HG03135 (cell line): ENCODE data around the gene ABCF1.

Experiments used
- ATAC-seq: cut with Tn5 transposase; IDR thresholded peaks from one replicate; pipeline ENCODE4 v1.9.1; 2021; ENCODE audit warnings: mild to moderate bottlenecking, moderate library complexity; ENCODE audit not compliant: unreplicated experiment

The ABCF1 gene

DNA sequence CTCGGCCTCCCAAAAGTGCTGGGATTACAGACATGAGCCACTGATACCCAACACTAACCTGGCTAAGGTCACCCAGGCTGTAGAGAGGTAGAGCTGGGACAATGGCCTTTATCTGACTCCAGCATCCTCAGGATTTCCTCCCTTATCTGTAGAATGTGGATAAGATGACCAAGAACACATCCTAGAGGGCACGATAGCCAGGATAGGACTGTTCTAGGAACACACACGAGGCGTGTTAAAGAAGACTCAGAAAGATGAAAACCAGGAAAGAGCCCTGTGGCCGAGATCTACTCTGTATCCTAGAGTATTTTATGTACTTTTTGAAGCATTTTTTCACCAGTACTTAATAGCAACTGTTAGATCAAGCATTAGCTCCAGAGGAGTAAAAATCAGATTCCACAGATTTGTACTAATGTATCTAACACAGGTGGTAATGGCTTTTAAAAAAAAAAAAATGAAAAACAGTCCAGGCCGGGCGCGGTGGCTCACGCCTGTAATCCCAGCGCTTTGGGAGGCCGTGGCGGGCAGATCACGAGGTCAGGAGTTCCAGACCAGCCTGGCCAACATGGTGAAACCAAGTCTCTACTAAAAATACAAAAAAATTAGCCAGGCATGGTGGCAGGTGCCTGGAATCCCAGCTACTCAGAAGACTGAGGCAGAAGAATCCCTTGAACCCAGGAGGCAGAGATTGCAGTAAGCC is 28.5 kb downstream of the ABCF1 start:
- ATAC-seq: no peak

DNA sequence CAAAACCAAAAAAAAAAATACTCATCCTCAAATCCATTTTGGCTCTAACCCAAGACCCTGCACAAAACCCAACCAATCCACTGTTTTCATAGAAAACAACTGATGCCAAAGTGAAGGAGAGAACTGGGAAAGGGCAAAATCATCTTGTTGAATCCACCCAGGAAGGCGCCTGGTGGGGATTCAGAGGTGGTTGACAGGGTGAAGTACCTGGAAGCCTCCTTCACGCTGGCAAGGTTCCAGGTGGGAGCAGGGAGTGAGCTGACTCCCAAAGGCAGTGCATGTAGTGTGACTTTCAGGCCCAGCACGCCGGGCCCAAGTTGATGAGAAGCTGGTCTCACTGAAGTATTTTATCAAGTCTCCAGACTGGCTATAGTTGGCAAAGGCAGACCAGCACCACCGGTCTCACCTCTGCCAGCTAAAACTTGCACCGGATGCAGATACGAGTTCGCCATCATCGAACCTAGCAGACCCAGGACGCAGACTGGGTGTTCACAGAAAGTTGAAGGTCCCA is 29.3 kb downstream of the ABCF1 start:
- no peak for ATAC-seq

DNA sequence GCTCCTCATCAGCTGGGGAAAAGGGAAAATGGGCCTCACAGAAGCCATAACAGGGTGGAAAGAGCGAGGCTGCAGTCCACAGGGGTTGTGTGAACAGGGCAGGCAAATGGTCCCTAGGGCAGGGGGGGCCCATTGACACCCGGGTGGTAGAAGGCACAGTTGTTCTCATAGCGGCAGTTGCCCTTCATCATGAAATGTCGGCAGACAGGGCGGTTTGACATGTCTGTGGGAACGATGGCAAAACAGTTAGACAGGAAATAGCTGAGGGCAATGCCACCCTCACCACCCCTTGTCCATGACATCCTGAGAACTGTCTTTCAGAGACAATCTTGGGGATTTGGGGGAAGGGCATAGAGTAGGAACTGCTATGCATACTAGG is 30.2 kb downstream of the ABCF1 start:
- no peak for ATAC-seq

DNA sequence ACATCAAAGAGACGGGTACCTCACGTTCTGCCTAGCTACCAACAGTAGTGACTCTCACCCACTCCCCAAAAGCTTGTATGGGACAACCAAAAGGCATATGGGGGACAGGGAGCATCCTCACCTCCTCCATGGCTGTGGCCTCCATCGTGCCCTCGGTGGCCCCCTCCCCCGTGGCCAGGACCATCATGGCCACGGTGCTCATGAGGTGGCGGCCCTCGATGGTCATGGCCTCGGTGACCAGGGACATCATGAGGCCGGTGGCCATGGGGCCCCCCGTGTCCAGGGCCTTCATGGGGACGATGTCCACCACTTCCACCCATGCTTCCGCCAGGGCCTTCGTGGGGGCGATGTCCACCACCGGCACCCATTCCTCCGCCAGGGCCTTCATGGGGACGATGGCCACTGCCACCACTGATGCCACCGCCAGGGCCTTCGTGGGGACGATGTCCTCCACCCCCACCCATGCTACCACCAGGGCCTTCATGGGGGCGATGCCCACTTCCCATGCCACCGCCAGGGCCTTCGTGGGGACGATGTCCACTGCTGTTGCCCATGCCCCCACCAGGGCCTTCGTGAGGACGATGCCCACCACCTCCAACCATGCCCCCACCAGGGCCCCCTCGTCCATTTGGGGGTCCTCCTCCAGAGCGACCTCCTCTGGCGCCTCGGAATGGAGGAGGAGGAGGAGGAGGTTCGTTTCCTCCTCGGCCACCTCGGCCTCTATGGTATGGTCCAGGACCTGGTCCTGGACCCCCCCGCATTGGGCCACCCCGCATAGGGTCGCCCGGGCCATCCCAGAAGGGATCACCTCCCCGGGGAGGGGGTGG is 30.8 kb downstream of the ABCF1 start:
- no peak for ATAC-seq

DNA sequence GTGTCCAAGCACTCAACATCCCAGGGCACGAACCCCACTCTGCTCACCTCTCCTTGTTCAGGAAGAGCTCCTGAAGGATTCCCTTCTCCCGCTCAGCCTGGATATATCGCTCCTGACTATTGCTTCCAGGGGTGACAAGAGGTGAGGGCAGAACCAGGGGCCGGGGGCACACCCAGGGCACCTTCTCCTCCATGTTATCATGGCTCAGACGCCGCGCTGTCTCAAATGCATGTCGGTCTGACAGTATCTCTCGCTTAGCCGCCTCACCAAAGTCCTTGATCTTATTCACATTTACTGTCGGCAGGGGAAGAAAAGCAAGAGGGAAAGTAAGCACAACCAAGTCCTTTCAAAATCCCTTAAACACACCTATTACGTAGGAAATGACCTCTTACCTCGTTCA is 32.7 kb downstream of the ABCF1 start:
- no peak for ATAC-seq

DNA sequence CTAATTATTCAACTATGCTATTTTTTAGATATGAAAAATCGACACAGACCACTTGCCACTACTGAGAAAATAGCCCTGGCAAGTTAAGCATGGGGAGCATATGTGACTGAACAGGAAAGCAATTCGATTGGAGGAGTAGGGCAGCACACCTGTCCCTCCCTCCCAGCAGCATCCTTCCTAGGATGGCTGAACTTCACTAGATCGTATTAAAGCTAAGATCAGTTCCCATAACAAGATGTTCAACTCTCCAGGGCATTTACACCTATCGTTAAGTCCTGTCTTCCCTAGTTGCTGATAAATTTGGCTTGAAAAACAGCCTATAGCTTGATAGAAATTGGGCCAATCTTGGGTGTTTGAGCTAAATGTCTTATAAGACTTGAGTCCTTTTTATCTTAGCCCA is 38.8 kb downstream of the ABCF1 start:
- ATAC-seq: no peak

DNA sequence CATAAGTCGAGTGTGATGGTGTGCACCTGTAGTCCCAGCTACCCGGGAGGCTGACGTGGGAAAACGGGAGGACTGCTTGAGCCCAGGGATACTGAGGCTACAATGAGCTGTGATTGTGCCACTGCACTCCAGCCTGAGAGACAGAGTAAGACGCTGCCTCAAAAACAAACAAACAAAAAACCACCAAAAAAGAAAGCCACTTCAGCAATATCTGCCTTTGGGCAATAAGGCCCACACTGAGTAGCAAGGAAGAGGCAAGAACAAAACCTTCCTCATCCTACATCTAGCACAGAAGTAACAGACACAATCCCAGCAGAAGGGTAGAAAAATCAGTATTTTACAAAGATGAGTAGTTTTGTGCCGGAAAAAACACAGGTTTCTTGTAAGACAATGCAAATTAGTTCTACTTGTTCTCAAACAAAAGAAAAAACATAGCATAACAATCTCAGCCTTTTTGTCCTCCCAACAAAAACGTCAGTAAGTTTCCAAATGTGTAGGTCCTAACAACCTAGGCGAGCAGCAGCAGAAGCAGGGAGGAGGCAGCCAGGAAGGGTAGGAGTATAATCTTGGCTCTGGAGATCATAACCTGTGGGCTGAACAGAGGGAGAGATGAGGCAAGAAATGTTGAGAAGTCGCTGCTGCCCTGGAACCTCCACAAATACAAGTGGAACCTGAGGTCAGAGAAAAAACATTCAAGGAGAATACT is 40.1 kb downstream of the ABCF1 start:
- ATAC-seq: no peak

DNA sequence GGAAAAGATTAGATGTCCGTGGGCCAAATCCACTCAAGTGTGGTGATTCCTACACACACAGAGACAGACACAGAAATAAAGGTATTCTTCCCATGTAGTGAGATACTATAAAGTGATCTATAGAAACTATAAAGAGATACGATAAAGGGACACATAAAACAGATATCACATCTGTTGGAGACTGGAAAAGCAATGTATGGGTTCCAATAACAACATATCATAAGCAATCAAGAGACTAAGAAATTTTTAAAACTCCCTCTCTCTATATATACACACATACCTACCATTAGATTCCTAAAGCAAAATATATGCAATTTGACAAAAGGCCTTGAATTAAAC is 40.6 kb downstream of the ABCF1 start:
- ATAC-seq: no peak

DNA sequence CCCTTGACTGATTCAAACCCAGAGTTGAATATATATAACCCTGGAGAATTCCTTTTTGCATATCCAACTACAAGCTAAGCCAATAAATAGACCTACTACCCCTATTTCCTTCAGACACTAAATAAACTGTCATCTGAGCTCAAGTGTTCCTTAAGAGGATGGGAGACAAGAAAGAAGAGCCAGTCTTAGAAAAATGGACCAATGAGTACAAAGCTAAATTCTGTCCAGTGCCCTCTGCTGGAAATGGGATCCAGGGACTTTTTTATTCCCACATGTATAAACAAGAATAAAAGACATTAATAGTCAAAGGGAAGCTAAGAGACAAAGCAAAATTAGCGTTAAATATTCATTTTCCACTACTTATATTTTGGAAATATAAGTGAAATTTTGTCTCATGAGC is 41.0 kb downstream of the ABCF1 start:
- ATAC-seq: no peak

DNA sequence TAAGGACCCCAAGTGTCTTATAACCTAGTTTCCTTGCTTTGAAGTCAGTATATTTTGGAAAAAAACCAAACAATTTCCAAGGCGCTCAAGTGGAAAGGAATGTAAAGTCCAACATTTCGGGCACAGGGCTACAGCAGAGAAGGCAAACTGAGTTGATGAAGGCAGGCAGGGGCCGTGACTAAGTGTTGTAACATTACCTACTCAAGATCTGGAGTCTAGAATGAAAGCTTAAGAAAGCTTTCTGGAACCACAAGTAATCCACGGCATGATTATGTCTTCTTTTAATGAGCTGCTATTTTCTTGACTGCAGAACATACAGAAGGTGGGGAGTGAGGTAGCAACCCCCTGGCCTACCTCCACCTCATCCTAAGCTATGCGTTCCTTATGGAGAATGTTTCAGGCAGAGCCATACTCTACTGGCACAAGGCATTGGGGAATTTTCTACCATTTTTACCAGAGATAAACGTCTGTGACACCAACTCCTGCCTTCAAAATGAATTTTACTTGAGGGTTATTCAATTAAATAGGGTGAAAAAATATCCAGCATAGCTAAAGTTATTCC is 41.5 kb downstream of the ABCF1 start:
- ATAC-seq: no peak

DNA sequence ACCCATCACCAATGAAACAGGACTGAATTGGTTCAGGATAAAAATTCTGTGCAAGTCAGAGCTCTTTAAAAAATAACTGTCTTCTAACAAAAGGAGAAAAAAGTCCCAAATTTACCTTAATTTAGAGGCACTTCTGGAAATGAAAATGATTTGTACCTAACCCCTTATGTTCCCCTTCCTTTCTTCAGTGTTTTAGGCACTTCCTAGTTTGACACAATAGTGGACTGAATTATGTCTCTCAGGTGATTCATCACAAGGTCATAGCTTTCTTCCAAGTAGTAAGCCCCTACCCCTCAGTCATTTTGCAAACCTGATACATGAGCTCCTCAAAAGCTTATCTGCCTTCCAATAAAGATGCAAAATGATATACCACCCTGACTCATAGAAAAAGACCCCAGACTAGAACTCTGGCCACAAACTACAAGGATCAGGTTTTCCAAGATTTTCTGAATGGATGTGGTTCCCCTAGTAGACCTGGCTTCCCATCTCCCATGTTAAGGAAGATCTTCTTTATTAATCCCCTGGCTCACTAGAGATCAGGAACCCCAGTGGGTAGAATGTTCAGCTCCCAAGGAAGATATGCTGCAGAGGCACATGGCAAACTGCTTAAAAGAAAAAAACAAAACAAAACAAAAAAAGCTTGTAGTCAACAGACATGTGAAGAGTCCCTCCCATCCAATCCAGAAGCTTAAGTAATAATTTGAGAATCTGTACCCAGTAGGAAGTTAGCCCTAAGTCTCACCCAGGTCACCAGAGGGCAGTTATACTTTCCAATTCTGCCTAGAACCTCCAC is 42.2 kb downstream of the ABCF1 start:
- no peak for ATAC-seq

DNA sequence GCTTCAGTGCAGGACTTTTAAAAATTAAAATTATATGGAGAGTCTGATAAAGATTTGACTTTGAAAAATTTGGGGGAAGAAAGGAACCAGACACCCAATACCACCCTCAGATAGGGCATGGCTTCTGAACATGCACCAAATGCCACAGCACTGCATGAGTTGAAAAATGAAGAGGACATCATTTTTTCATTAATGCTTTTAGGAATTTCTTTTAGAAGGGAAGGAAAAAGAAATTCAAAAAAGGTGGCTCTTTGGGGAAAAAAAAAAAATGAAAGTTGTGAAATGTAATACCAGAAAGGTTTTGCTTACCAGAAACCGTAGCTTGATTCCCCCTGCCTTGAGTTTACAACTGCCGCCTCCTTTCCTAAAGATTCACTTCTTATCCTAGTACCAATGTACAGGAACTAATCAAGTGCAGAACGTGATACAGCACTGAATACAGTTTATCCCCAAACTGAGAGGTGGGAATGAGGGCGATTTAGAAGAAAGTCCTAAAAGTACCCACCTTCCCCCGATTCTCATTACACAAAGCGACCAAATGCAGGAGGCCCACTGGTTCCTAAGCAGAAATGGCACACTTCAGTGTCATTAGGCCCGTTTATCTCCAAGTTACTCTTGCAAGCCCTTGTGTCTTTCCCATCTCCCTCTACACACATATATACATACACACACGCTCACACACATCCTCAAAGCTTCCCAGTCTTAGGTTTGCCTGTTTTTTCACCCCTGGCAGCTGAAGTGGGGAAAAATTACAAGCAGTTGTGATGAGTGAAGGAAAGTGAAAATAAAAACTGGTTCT is 43.0 kb downstream of the ABCF1 start:
- ATAC-seq: no peak

DNA sequence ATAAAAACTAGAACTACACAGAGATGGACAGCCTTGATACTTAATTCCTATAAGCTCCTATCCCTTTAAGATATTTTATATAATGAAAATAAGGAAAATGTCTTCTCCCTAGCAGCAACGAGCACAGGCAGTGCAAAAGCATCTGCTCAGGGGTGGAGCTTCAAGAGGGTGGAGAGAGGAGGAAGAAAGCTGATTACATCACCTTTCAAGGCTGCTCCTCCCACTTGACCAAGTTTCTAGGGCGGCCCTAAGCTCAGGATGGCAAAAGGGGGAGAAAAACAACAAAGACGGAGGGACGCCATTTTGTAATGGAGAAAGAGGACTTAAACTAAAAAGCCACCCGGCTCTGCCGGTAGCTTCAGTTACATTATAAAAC is 43.6 kb downstream of the ABCF1 start:
- ATAC-seq: peak; percentile 37

DNA sequence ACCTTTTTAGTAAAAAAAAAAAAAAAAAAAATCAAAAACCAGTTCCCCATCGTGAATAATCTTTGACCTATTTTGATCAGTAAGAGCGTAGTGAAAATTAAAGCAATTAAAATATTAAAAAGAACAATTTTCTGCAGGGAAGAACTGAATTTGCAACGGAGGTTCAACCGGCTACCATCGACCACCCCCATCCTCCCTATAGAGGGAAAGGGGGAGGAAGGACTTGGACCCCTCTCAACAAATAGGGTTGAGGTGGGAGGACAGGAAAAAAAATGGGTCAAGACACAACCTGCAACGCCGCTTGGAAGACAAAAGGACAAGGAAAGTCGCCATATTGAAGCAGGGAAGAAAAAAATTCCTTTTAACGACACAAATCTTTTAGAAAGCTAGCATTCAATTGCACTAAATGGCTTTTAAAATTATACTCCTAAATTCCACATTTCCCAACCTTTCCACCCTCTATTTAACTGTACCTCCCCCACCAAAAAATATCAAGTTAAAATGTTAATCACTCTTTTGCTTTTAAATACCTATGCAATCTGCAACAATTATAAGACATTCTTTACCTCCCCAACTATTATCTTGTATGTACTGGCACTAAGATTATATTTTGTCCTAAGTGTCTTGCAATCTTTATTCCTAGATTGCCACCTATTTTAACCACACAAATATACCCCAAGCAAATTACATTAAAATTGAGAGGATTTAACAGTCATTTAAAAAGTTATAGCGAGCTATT is 44.1 kb downstream of the ABCF1 start:
- no peak for ATAC-seq

DNA sequence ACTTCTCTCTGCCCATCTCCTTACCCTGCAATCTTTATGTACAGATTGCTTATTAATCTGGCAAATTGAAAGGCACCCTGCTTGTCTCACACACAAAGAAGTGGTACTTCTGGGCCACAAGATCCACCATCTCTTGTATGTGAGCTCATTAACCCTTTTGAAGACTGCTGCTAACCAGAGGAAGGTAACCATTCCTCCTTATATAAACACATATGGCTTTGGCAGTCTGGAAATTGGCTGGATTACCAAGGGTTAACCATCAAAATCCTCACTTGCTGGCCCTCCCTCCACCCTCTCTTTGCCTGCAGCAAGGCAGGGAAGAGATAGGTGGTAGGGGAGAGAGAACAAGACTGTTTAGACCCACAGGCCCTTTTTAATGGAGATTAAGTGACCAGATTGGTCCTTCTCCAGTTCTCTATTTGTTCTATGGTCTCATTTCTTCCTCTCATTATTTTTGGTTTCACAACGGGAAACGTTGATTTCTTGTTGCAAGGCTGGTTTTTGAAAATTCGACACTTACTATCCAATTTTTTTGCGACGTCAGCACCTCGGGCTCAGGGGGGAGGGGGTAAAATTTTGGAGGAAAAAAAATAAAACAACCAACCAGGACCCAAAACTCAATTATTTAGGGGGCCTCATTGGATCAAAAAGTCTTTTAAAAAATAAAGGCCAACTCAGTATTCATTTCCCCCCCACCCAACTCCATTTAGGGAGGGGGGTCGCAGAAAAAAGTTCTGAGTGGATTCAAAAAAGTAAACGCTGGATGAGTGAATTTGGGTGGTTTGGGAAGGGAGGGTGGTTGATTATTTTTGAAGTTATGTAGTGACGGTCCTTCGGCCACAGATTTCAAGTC is 44.9 kb downstream of the ABCF1 start:
- ATAC-seq: no peak

DNA sequence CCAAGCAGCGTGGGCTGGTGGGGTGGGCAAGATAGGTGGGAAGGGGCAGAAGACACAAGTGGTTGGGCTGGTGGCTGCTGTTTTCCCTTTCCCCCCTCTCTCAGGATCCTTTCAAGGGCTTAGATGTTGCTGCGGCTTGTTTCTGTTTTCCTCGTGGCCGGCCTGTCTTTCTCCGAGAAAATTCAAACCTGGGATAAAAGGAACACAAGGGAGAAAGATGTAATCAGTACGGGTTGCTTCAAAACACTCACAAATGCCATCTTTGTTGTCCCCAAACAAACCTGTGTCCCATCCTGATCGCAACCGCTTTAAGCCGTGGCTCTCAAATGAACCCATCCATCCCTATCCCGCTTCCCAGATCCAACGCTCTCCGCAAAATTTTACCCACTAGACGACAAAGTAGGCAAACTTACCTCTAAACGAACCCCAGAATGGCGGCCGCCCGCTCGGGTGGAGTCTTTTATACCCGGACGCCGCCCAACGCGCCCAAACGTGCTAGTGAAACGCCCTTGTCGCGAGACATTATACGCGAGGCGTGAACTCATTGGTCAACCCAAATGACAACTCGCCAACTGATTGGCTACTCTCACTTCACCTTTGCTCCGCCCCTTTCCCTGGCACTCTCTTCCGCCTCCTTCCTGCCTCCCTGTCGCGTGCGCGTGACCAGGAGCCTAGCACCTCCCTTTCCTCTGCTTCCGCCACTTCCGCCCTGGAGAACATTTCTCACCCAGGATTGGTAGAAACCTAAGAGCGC is 45.7 kb downstream of the ABCF1 start, which contains the start of gene PPP1R10:
TSS of gene PPP1R10 (minus strand) at position 433 of the 754 bp plus-strand sequence. CDS start 7,299 bp downstream, outside the sequence.
- peak; percentile 76 for ATAC-seq

DNA sequence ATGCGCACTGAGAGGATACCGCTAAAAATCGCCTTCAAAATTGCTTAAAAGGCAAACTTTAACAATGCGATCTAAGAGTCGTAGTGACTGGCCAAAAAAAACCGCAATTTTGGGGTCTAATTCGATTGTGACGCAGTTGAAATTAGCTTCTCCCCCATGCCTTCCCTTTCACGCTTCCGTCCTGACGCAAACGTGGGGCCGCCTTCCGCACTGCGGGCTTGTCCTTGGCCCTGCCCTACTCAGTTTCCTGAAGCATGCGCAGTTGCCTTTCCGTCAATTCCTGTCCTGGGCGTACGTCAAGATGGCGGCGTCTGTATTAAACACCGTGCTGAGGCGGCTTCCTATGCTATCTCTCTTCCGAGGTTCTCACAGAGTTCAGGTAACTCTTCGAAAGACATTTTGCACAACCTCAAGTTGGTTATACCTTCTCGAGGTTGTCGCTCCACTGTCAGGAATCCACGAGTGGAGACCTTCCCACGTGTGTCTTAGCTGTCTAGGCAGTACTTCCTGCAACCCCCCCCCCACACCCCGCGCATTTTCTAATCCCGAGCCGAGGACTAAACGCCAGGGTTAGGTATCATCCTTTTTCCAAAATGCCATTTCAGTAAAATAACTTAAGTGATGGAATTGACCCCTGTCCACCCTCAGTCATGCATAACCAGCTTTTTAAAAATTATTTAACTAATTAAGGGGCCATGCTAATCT is 46.5 kb downstream of the ABCF1 start, which contains the start of gene MRPS18B:
TSS of gene MRPS18B (plus strand) at position 276 of the 705 bp plus-strand sequence. CDS start at position 302, 26 bp downstream.
- ATAC-seq: peak; percentile 71
